VCaP (cell line): ENCODE measurements around the gene CTSH.

Source experiments
- H3K27ac ChIP-seq: fragments of 450-650 bp; 2 replicates; pipeline ENCODE4 v1.5.1; 2017
- TF ChIP-seq, protein P1 (sequence below): fragments of 450-650 bp; conservative IDR thresholded peaks from 2 replicates; pipeline ENCODE4 v1.5.1; 2017; ENCODE audit warnings: mild to moderate bottlenecking, moderate library complexity

Gene CTSH

DNA sequence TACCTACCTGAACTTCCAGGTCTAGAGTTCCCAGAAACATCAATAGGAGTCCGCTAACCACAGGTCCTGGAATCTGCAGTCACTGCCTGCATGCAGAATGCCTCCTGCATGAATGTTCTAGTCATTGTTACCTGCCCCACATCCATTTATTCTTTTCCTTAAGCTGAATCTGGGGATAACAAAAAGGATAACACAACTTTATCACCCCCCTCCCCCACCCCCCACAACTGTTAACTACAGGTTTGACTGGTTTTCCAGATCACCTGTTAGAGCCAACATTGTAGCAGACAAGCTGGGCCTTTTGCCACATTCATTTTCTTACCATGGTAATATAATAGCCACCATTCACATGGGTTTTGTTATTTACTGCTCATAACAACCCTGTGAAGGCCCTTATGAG, 4.6 kb upstream of the CTSH start:
- TF ChIP-seq, protein P1, sequence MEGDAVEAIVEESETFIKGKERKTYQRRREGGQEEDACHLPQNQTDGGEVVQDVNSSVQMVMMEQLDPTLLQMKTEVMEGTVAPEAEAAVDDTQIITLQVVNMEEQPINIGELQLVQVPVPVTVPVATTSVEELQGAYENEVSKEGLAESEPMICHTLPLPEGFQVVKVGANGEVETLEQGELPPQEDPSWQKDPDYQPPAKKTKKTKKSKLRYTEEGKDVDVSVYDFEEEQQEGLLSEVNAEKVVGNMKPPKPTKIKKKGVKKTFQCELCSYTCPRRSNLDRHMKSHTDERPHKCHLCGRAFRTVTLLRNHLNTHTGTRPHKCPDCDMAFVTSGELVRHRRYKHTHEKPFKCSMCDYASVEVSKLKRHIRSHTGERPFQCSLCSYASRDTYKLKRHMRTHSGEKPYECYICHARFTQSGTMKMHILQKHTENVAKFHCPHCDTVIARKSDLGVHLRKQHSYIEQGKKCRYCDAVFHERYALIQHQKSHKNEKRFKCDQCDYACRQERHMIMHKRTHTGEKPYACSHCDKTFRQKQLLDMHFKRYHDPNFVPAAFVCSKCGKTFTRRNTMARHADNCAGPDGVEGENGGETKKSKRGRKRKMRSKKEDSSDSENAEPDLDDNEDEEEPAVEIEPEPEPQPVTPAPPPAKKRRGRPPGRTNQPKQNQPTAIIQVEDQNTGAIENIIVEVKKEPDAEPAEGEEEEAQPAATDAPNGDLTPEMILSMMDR = no peak
- peak overlapping the region; percentile 66 for H3K27ac ChIP-seq

DNA sequence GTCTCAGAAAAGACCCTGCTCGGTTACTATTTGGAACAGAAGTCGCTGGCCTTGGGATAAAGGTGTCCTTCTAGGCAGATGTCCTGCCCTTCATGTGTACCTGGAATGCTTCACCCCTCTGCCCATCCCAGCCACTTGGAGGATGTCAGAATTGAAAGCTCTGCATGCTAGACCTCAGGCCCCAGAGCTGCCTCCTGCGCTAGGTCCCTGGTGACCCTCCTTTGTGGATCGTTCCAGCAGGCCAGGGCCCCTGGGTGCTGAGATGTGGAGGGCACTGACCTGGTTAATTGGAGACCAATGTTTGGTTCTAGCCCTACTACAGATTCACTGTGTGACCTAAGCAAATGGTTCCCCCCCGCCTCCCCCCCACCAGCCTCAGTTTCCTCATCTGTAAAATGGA, 2.7 kb upstream of the CTSH start:
- no peak overlapping the region; the same call in 1 of the 2 replicates for H3K27ac ChIP-seq
- TF ChIP-seq, protein P1 = no peak

DNA sequence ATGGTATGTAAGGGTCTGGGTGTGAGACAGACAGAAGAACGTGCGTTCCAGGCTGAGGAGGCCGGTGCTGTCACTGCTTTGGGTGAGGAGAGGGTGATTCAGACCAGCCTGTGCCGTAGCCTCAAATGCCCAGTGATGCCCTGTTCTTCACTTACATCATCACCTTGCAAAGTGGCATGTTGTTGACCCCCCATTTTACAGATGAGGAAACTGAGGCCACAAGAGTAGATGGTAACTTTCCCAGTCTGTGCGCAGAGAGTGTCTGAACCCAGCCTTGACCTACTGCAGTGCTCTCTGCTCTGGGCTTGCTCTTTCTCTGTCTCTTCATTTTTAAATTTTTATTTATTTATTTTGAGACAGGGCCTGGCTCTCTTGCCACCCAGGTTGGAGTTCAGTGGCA, 1.6 kb upstream of the CTSH start:
- no peak overlapping the region; the same call in 1 of the 2 replicates for H3K27ac ChIP-seq
- TF ChIP-seq, protein P1 = no peak

DNA sequence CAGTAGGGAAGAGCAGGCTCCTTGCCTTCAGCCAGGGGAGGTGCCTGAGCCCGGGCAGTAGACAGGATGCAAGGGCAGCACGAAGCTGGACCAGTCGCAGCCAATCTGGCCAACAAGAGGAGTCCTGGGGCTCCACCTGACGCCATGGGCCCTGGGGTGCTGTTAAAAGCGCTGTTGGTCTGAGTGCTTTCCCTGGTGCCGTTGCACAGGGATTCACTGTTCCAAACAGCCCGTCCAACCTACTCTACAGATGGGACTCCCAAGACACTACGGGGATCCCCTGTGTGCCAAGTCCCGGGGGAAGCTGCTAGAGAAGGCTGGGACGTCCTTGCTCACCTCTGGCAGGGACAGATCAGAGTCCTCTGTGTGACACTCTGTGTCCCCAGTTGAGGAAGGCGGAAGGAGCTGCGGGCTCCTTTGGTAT, 632 bp downstream of the CTSH start:
- TF ChIP-seq, protein P1 = no peak
- H3K27ac ChIP-seq = peak overlapping the region; percentile 78

DNA sequence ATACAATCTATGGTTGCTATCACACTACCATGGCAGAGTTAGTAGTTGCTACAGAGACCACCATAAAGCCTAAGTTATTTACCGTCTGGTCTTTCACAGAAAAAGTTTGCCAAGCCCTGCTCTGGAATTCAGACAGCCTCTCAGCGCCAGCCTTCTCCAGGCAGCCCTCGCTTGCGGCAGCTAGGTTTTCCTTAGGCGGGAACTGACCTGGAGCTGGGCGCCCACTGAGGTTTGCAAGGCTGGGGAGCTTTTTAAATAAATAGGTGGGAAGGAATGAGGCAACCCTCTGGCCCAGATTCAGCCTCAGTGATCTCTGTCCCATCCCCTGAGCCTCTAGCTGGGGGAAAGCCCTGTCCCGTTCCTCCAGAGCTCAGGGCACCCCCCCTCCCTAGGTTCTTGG, 1.2 kb downstream of the CTSH start:
- TF ChIP-seq, protein P1 = no peak
- peak overlapping the region; percentile 78; the same call in 1 of the 2 replicates for H3K27ac ChIP-seq

DNA sequence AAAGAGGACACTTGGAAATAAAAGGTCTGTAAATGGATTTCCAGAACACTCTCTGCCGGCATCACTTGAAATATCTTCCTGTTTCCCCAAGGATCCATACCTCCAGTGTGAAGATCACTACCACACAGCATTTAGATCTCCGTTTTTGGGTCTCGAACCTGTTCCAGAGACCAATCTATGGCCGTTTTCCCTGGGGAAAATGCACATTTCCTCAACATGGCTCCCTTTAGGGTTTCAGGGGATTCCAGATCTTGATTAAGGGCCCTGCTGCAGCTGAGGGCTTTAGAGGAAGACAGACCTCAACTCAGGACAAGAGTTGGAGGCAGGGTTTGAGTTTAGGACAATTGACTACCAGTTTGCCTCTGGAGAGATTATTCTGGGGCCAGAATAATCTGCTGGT, 2.1 kb downstream of the CTSH start:
- H3K27ac ChIP-seq = no peak overlapping the region
- TF ChIP-seq, protein P1 = no peak

DNA sequence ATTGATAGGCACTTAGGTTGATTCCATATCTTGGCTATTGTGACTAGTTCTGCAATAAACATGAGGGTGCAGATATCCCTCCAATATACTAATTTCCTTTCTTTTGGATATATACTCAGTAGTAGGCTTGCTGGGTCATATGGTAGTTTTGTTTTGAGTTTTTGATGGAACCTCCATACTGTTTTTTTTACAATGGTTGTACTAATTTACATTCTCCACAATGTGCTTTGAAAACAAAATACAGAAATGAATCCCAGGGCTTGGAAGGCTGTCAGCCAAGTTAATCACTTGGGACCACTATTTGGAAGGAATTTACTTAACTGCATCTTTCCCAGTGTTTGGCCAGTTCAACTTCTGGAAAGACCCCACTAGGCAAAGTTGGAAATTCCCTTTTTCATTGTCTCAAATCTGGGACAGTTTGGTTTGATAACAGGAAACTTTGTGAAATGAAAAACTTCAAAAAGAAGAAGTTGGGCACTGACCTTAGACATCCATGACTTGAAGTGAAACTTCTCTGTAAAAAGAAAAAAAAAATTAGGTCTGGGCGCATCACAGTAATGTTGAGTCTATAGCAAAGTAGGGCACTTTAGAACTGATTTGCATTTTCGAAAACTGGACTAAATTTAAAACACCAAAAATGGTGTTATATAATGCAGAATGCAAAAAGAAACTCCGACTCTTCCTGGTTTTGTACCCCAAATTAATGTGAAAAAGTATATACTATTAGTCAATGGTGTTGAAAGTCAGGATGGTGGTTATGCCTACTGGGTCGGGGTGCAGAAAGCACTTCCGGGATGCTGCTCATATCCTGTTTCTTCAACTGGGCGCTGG, 6.0 kb downstream of the CTSH start:
- TF ChIP-seq, protein P1 = no peak

More for the DNA sequence above, 6.0 kb downstream of the CTSH start:
- no peak overlapping the region for H3K27ac ChIP-seq
